Measurements from ENCODE around the gene AAGAB. TPM values are rescaled to one million over a fixed set of nuclear protein-coding genes. Genes with fewer than 3 reads are reported as not detected.

AAGAB gene
- total RNA-seq, 1 donor from 2014 or later = 48.2 TPM

DNA sequence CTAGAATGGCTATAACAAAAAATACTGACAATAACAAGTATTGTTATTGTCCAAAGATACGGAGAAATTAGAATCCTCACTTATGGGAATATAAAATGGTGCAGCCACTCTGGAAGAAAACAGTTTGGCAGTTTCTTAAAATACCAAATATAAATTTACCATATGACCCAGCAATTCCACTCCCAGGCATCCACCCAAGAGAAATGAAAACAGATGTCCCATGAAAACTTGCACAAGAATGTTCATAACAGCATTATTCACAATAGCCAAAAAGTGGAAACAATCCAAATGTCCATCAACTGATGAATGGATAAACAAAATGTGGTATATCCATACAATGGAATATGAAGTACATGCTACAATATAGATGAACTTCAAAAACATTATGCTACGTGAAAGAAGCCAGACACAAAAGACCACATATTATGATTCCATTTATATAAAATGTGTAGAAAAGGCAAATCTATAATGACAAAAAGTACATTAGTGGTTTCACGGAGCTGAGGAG is 9.4 kb downstream of the AAGAB start:
- TF ChIP-seq, protein P1, sequence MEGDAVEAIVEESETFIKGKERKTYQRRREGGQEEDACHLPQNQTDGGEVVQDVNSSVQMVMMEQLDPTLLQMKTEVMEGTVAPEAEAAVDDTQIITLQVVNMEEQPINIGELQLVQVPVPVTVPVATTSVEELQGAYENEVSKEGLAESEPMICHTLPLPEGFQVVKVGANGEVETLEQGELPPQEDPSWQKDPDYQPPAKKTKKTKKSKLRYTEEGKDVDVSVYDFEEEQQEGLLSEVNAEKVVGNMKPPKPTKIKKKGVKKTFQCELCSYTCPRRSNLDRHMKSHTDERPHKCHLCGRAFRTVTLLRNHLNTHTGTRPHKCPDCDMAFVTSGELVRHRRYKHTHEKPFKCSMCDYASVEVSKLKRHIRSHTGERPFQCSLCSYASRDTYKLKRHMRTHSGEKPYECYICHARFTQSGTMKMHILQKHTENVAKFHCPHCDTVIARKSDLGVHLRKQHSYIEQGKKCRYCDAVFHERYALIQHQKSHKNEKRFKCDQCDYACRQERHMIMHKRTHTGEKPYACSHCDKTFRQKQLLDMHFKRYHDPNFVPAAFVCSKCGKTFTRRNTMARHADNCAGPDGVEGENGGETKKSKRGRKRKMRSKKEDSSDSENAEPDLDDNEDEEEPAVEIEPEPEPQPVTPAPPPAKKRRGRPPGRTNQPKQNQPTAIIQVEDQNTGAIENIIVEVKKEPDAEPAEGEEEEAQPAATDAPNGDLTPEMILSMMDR (IDR thresholded peaks at IDR 0.05; ENCODE audit: insufficient read depth, low read length, poor library complexity, severe bottlenecking) = no peak
- Histone ChIP-seq H3K27me3 (ENCODE audit: control insufficient read depth, insufficient read depth, low read length) (no peaks in the 10 kb centered on the region), H3K36me3 (ENCODE audit: control insufficient read depth, insufficient read depth, low read length) (no peaks in the 10 kb centered on the region), H3K4me3 (ENCODE audit: low read depth, low read length) (no peak overlapping the region)
- DNase-seq (ENCODE audit: low read depth) = no peak

DNA sequence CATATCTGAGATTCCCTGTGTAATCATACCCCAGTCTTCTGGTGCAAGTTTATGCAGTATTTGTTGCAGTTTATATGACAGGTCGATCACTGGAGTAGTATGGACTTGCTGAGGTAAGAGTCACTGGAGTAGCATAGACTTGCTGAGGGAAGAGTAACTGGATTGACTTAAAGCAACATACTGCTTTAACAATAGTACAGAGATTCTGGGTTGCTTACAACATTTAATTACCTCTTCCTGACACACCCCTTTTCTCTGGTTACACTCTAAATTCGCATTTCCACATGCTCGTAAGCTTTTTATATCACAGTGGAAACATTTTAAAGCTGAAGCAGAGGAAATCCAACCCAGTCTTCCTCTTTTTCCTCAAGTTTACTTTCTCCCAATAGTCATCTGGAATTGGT is 11.8 kb downstream of the AAGAB start:
- TF ChIP-seq, protein P1 (IDR thresholded peaks at IDR 0.05; ENCODE audit: insufficient read depth, low read length, poor library complexity, severe bottlenecking) = no peak
- Histone ChIP-seq H3K36me3 (ENCODE audit: control insufficient read depth, insufficient read depth, low read length) (no peaks in the 10 kb centered on the region), H3K4me3 (ENCODE audit: low read depth, low read length) (no peak overlapping the region), H3K27me3 (ENCODE audit: control insufficient read depth, insufficient read depth, low read length) (no peaks in the 10 kb centered on the region)
- DNase-seq (ENCODE audit: low read depth) = no peak

DNA sequence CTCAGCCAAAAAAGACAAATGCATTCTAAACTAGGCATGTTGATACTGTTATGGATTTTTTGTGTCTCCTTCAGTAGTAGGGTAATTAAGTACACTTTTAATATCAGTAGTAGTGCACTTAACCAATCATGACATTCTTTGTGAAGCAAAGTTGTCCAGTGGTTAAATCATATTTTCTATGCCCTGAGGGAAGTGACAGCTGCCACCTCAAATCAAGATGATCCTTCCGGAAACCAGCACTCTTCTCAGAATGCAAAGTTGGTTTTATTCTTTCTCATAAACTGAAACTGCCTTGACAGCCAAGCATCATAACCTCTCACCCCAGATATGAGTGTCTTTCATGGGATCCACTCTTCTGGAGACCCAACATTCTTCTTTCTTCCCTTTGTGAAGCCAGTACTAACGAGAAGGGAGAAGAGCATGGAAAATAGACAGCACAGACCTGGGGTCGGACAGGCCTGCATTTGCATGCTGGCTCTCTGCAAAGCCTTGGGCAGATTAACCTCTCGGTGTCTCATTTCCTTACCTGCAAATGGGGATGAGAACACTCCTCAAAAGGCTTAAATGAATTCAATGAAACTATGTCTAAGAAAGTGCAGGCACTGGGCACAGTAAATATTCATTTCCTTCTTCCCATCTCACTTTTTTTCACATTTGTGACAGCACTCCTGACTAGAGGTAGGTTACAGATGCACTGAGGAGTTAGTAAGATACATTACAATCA is 13.2 kb downstream of the AAGAB start:
- Histone ChIP-seq H3K36me3 (ENCODE audit: control insufficient read depth, insufficient read depth, low read length) (no peaks in the 10 kb centered on the region), H3K4me3 (ENCODE audit: low read depth, low read length) (no peak overlapping the region), H3K27me3 (ENCODE audit: control insufficient read depth, insufficient read depth, low read length) (no peaks in the 10 kb centered on the region)
- DNase-seq (ENCODE audit: low read depth) = no peak
- TF ChIP-seq, protein P1 (IDR thresholded peaks at IDR 0.05; ENCODE audit: insufficient read depth, low read length, poor library complexity, severe bottlenecking) = no peak

DNA sequence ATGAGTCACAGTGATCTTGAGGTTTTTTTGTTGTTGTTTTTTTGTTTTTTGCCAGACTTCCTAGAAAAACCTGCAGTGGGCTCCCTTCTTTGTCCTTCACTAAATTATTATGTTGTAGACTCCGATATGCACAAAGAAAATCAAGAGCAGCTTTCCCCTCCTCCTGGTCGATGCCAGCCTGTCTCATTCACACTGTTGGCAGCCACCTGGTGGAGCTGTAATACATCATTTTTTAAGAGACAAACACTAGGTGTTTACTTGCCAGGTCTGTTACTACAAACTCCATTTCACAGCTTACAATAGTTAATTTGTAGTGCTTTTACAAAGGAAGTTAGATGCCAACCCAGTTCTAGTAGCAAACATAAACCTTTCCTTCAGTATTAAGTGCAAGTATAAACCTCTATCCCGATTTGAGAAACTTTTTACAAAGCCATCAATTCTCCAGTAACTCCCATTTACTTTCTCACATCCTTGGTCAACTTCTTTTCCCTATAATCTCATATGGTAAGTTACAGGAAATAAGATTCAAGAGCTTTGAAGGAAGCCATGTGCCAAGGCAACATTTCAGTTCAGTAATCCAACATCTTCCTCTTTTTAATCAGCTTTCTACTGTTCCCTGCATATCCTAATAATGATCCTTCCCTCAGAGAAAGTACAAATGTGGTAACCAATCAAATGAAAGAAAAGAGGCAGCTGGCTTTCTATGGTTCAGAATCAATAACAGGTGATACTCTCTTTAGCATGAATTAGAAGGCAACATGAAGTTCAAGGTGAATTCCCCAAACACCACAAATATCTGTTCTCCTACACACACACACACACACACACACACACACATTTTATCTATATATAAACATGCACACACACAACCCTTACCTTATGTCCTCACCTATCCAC is 14.0 kb downstream of the AAGAB start:
- DNase-seq (ENCODE audit: low read depth) = no peak
- Histone ChIP-seq H3K27me3 (ENCODE audit: control insufficient read depth, insufficient read depth, low read length) (no peaks in the 10 kb centered on the region), H3K4me3 (ENCODE audit: low read depth, low read length) (no peak overlapping the region), H3K36me3 (ENCODE audit: control insufficient read depth, insufficient read depth, low read length) (no peaks in the 10 kb centered on the region)
- TF ChIP-seq, protein P1 (IDR thresholded peaks at IDR 0.05; ENCODE audit: insufficient read depth, low read length, poor library complexity, severe bottlenecking) = peak; percentile 34

DNA sequence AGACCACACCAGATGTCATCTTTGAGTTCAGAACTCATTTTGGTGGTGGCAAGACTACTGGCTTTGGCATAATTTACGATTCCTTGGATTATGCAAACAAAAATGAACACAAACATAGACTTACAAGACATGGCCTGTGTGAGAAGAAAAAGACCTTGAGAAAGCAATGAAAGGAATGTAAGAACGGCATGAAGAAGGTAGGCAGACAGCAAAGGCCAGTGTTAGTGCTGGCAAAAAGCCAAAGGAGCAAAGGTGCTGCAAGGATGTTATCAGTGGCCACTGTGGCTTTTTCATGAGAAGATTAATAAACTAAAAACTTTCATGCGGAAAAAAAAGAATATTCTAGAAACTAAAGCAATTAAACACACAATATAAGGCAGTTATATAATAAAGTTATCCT is 21.9 kb downstream of the AAGAB start:
- H3K36me3 ChIP-seq (ENCODE audit: control insufficient read depth, insufficient read depth, low read length) = no peaks in the 10 kb centered on the region
- no peak overlapping the region for H3K4me3 ChIP-seq (ENCODE audit: low read depth, low read length)
- DNase-seq (ENCODE audit: low read depth) = no peak
- TF ChIP-seq, protein P1 (IDR thresholded peaks at IDR 0.05; ENCODE audit: insufficient read depth, low read length, poor library complexity, severe bottlenecking) = no peak
- no peaks in the 10 kb centered on the region for H3K27me3 ChIP-seq (ENCODE audit: control insufficient read depth, insufficient read depth, low read length)

Data from kidney epithelial cell (primary cell).